ENCODE measurements around the gene NSD2.

DNA sequence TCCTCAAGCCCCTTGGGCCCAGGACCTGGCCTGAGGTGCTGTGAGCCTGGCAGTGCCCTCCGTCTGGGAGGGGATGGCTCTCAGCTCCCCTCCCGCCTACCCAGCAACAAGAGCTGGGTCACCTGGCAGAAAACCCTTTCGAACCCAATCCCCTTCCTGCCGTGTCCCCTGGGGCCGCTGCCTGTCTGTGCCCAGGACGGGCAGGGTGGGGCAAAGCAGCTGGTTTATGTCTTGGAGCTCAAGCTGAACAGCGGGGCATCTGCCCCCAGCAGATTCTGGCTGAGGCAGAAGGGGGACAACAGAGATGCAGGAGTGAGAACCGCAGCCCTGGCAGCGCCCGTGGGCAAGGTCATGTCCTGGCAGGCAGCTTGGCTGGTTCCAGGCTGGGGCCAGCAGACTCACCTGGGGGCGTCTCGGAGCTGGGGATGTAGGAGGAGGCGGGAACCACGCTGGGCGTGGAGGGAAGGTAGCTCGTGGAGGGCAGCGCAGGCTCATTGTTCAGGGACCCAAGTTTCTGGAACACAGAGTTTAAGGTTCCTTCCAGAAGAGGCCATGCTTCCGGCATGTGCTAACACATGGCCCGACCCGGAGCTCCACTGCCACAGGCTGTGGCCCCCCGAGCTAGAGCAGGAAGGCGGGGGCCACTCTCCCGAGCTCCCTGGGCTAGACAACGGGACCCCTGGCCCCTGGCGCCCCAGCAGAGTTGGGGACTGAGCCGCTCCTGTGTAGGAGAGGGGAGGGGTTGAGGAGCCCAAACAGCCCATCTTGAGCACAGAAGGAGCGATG, 113.4 kb downstream of the NSD2 start:
- TF ChIP-seq EZH2 (IDR thresholded peaks at IDR 0.05) (no peak), POLR2AphosphoS5 (IDR thresholded peaks at IDR 0.05; ENCODE audit: borderline replicate concordance, low read depth, low read length) (no peak), FOXP2 (optimal IDR thresholded peaks at IDR 0.05; ENCODE audit: control extremely low read depth, extremely low read length, insufficient read depth) (no peak)
